Right lung (tissue), 5 donors: ENCODE data around the gene NIN. TPM values are rescaled to one million over a fixed set of nuclear protein-coding genes. Genes with fewer than 3 reads are reported as not detected.

Source experiments
- DNase-seq, 2 donors: peaks; one replicate each; pipeline ENCODE4 v3.0.0-alpha.2; 2013
- polyA plus RNA-seq, 5 donors: library from polyadenylated mRNA; unstranded; fragments of 120-200 nt; gene quantifications; one replicate each; pipeline versions ENCODE4 v1.2.1 to v1.2.3, GENCODE V29; 2013; ENCODE audit warnings: inconsistent platforms in 1 of 5, low replicate concordance in 1 of 5; ENCODE audit not compliant: insufficient read length in 5 of 5, insufficient read depth in 1 of 5

The NIN gene
- polyA plus RNA-seq, 5 donors = 17.5 to 32.7 (median 27.5) TPM

- DNase-seq = no peak
Observed at GRCh38 chr14:50795142-50795541, 35.8 kb downstream of the NIN start.

GRCh38 chr14:50794068-50794645, 36.8 kb downstream of the NIN start:
- DNase-seq = no peak

GRCh38 chr14:50792634-50793068, 38.3 kb downstream of the NIN start:
- DNase-seq = no peak

GRCh38 chr14:50792051-50792477, 38.9 kb downstream of the NIN start:
- DNase-seq = no peak

GRCh38 chr14:50791201-50791600, 39.8 kb downstream of the NIN start:
- no peak for DNase-seq

- DNase-seq = no peak
Observed at GRCh38 chr14:50790589-50790988, 40.4 kb downstream of the NIN start.

GRCh38 chr14:50786751-50787464, 44.1 kb downstream of the NIN start:
- no peak for DNase-seq

- DNase-seq = no peak
Observed at GRCh38 chr14:50785457-50786063, 45.4 kb downstream of the NIN start.

GRCh38 chr14:50784683-50785456, 46.1 kb downstream of the NIN start:
- DNase-seq = no peak

- no peak for DNase-seq
Observed at GRCh38 chr14:50783563-50783962, 47.4 kb downstream of the NIN start.

GRCh38 chr14:50780393-50780792, 50.6 kb downstream of the NIN start:
- no peak for DNase-seq

- no peak for DNase-seq
Observed at GRCh38 chr14:50778721-50779483, 52.1 kb downstream of the NIN start.

GRCh38 chr14:50776522-50776921, 54.4 kb downstream of the NIN start:
- DNase-seq = no peak

GRCh38 chr14:50775357-50775756, 55.6 kb downstream of the NIN start:
- no peak for DNase-seq

GRCh38 chr14:50774542-50775267, 56.3 kb downstream of the NIN start:
- DNase-seq = no peak

GRCh38 chr14:50773632-50774541, 57.1 kb downstream of the NIN start:
- no peak for DNase-seq

GRCh38 chr14:50772412-50772811, 58.5 kb downstream of the NIN start:
- no peak for DNase-seq

- no peak for DNase-seq
Observed at GRCh38 chr14:50770586-50770985, 60.4 kb downstream of the NIN start.

- no peak for DNase-seq
Observed at GRCh38 chr14:50769863-50770500, 61.0 kb downstream of the NIN start.
